HG02884 (cell line): ENCODE data around the gene STIMATE.

ENCODE experiments used
- ATAC-seq: cut with Tn5 transposase; IDR thresholded peaks from one replicate; pipeline ENCODE4 v1.9.1; 2021; ENCODE audit warnings: mild to moderate bottlenecking, moderate library complexity; ENCODE audit not compliant: unreplicated experiment

The STIMATE gene

DNA sequence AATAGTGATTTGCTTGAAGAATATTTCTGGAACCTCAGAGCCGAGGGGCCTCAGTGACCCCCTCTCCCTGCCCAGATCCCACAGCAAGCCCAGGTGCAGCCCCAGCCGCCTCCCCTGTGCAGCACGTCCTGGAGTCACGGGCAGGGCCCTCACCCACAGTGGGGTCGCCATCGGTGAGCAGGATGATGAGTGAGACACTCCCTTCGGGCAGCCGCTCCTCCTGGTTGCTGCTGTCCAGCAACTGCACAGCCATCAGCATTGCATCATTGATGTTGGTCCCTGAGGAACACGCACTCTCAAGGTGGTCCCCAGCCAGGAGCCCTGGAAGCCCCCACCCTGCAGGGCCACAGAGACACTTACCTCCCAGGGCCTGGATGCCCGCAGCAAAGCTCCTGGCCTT is 73.3 kb downstream of the STIMATE start:
- ATAC-seq: no peak

DNA sequence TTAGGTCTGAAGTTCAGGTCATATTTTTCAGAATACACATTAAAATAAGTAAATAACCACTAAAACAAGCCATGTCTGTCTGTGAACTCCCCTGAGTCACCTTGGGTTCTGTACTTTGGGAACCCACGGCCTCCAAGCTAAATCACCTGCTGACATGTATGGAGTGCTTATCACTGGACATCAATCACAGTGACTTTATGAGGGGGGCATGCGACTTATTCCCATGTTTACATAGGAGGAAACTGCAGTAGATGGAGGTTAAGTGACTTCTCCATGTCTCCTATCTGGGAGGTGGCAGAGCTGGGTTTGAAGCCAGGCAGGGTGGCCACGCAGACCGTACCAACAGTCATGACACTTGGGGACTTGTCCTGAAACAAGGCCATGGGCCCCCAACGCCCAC is 75.0 kb downstream of the STIMATE start:
- ATAC-seq: no peak

DNA sequence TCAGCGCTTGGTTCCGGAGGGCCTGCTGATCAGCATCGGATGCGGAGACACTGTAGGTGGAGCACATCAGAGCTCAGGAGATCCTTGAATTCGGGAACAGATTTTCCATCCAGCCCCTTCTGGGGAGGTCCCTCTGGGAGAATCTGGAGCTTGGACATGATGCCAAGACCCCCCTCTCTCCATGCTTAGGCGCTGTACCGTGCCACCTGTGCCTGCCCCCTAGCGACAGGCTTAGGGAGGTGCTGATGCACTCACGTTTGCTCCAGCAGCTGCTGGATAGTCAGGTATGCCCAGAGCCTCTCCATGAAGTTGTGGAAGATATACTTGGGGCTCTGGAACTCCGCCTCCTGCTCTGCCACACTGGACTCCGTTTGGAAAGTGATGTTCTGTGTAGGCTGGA is 76.6 kb downstream of the STIMATE start:
- ATAC-seq: no peak

DNA sequence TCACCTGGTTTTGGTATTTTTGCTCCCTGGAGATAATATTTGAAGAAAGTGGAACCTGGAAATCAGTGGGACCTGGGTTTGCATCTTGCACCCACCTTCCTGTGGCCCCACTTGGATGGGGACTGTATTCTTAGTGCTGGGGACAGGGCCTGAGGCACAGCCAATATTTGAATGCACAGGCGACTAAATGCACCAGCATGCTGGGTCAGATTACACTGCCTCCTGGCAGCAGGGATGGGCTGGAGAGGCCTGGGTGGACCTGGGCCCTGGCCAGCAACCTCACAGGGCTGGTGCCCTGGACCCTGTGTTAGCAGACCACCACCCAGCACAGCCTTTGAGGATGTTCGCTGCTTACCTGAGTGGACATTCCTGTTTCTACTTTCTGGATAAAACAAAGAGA is 77.4 kb downstream of the STIMATE start:
- ATAC-seq: no peak

DNA sequence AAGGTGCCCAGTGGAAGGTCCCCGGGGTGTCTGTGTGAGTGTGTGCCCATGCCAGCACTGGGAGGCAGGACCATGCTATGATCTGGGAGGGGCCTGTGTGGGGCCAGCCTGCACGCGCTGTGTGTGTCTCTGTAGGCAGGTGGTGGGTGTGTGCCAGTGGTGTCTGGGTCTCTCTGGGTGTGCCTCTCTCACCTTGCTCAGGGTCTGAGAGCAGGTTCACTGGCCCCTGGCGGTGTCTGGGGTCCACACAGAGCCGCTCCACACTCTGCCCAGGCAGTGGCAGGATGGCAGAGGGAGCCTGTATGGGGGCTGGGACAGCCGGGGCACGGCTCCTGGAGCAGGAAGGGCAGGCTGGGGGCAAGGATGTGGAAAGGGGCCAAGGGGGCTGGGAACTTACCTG is 79.5 kb downstream of the STIMATE start:
- ATAC-seq: no peak

- ATAC-seq: no peak
Observed at GRCh38 chr3:52817221-52817620, 80.1 kb downstream of the STIMATE start.

GRCh38 chr3:52816654-52817053 is 80.7 kb downstream of the STIMATE start:
- ATAC-seq: no peak

- no peak for ATAC-seq
Observed at GRCh38 chr3:52816199-52816598, 81.1 kb downstream of the STIMATE start.

- no peak for ATAC-seq
Observed at GRCh38 chr3:52813810-52814209, 83.5 kb downstream of the STIMATE start.

GRCh38 chr3:52811452-52812011 is 85.8 kb downstream of the STIMATE start:
- ATAC-seq: no peak

GRCh38 chr3:52810923-52811322 is 86.4 kb downstream of the STIMATE start:
- ATAC-seq: no peak

DNA sequence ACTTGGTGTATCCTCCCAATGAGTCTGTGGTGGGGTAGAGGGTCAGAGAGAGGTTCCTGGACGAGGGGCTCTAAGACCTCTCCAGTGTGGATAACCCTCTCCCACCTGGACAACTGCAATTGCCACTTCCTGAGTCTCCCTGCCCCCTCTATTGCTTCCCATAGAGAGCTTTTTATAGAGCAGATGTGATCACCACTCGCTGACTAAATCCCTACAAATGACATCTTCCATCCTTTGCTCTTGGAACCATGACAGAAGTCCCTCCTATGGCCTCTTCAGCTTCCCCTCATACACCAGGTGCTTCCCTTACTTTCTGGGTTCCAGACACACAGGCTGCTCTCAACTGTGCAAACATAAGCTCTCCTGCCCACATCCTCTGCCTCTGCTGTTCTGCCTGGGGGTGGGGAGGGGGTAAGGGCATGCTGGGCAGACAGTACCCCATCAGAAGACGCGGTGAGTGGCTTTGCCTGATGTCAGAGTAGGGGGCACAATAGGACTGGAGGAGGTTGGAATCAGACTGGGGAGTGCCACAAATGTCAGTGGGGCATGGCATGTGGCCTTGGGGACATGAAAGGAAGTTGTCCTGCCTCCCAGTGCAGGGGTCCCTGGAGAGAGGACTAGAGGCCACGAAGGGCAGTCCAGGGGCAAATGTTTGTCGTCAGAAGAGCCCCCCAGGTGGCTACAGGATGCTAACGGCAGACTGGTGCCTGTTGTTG is 87.5 kb downstream of the STIMATE start:
- ATAC-seq: no peak

DNA sequence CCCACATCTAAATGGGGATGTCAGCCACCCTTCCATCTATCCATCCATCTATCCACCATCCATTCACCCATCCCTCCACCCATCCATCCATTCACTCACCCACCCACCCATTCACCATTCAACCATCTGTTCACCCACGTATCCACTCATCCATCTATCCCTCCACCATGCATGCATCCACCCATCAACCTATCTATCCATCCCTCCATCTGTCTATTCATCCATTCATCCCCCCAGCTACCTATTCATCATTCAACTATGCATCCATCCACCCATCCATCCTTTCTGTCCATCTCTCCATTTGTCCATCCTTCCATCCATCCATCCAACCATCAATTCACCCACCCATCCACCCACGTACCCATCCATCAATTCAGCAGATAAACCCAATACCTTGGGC is 88.2 kb downstream of the STIMATE start:
- ATAC-seq: no peak

- ATAC-seq: no peak
Observed at GRCh38 chr3:52805270-52806039, 91.9 kb downstream of the STIMATE start.

- ATAC-seq: no peak
Observed at GRCh38 chr3:52801839-52802238, 95.5 kb downstream of the STIMATE start.

DNA sequence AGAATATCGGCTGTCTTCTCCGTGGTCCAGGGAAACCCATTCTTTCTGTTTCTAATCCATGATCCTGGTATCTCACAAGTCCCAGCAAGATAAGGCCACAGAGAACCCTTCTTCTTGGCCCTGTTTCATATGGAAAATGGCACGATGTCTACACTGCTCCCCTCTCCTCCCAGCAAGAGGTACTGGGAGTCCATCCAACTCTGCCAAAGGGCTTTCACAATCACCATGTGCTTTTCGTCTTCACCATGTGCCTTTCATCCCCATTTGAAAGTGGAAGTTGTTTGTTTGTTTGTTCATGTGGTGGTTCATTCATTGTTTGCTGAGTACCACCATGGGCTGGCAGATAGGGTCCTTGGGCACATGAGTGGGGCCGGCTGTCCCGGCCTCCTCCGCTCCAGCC is 97.3 kb downstream of the STIMATE start:
- ATAC-seq: no peak

GRCh38 chr3:52798978-52799476 is 98.3 kb downstream of the STIMATE start:
- ATAC-seq: no peak

DNA sequence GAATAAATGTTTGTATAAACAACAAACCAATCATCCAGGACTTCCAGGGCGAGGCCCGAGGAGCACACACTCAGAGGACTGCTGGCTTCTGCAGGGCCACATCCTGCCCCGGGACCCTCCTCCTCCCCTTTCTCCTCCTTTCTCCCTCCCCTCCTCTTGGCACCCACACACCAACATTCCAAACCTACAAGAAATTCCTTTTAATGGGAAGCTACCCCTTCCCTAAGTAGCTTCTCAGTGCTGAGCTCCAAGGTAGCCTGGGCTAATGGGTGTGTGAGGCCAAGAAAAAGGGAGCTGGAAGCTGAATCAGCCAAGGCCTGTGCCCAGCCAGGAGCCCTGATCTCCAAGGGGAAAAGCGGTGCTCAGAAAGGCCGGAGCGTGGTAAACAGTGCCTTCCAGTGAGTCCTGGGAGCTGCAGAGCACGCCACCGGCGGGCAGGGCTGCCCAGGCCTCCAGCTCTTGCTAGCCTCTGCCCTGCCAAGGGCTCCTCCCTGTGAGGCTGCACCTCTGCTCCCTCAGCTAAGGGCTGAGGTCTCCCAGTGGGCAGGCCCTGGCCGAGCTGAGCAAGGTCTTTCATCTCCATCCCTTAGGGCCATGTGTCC is 98.9 kb downstream of the STIMATE start:
- ATAC-seq: no peak

- ATAC-seq: no peak
Observed at GRCh38 chr3:52796411-52796810, 100.9 kb downstream of the STIMATE start.

- ATAC-seq: no peak
Observed at GRCh38 chr3:52795298-52795900, 101.9 kb downstream of the STIMATE start.

GRCh38 chr3:52794612-52795099 is 102.7 kb downstream of the STIMATE start, which contains the start of gene ITIH3:
Gene ITIH3 (plus strand): TSS chr3:52794796. CDS start chr3:52794804, 8 bp downstream.
- ATAC-seq: no peak
